Measurements from ENCODE around the gene MARVELD2. TPM values are rescaled to one million over a fixed set of nuclear protein-coding genes. Genes with fewer than 3 reads are reported as not detected.

MARVELD2 gene
- total RNA-seq, 3 donors from 2014 or later: 22.9 to 63.1 (median 48.0) TPM

GRCh38 chr5:69372394-69372793, 42.5 kb upstream of the MARVELD2 start:
- no peak for DNase-seq
- intact Hi-C loops (cut with DNase I, micrococcal nuclease): no loop called here
- H3K4me3 ChIP-seq: no peak overlapping the region
- no peak for ATAC-seq
- peaks cover 31% of the 10 kb centered on the region for H3K4me1 ChIP-seq (ENCODE audit: low read depth)
- no peaks in the 10 kb centered on the region for H3K9me3 ChIP-seq
- no peaks in the 10 kb centered on the region for H3K36me3 ChIP-seq (ENCODE audit: low read depth)
- TF ChIP-seq, protein P1, sequence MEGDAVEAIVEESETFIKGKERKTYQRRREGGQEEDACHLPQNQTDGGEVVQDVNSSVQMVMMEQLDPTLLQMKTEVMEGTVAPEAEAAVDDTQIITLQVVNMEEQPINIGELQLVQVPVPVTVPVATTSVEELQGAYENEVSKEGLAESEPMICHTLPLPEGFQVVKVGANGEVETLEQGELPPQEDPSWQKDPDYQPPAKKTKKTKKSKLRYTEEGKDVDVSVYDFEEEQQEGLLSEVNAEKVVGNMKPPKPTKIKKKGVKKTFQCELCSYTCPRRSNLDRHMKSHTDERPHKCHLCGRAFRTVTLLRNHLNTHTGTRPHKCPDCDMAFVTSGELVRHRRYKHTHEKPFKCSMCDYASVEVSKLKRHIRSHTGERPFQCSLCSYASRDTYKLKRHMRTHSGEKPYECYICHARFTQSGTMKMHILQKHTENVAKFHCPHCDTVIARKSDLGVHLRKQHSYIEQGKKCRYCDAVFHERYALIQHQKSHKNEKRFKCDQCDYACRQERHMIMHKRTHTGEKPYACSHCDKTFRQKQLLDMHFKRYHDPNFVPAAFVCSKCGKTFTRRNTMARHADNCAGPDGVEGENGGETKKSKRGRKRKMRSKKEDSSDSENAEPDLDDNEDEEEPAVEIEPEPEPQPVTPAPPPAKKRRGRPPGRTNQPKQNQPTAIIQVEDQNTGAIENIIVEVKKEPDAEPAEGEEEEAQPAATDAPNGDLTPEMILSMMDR (IDR thresholded peaks at IDR 0.05): no peak

- Histone ChIP-seq H3K36me3 (ENCODE audit: low read depth) (no peaks in the 10 kb centered on the region), H3K4me1 (ENCODE audit: low read depth) (peaks cover 18% of the 10 kb centered on the region), H3K9me3 (no peaks in the 10 kb centered on the region), H3K4me3 (no peak overlapping the region)
- TF ChIP-seq, protein P1 (IDR thresholded peaks at IDR 0.05): no peak
- DNase-seq: no peak
- intact Hi-C loops (cut with DNase I, micrococcal nuclease): no loop called here
- ATAC-seq: no peak
Measured at GRCh38 chr5:69374911-69375446, 39.9 kb upstream of the MARVELD2 start.

GRCh38 chr5:69378376-69378775, 36.5 kb upstream of the MARVELD2 start:
- TF ChIP-seq, protein P1 (IDR thresholded peaks at IDR 0.05): no peak
- H3K36me3 ChIP-seq (ENCODE audit: low read depth): no peaks in the 10 kb centered on the region
- no peak overlapping the region for H3K4me3 ChIP-seq
- intact Hi-C loops (cut with DNase I, micrococcal nuclease): no loop called here
- no peaks in the 10 kb centered on the region for H3K4me1 ChIP-seq (ENCODE audit: low read depth)
- DNase-seq: no peak
- no peak for ATAC-seq
- H3K9me3 ChIP-seq: no peaks in the 10 kb centered on the region

DNA sequence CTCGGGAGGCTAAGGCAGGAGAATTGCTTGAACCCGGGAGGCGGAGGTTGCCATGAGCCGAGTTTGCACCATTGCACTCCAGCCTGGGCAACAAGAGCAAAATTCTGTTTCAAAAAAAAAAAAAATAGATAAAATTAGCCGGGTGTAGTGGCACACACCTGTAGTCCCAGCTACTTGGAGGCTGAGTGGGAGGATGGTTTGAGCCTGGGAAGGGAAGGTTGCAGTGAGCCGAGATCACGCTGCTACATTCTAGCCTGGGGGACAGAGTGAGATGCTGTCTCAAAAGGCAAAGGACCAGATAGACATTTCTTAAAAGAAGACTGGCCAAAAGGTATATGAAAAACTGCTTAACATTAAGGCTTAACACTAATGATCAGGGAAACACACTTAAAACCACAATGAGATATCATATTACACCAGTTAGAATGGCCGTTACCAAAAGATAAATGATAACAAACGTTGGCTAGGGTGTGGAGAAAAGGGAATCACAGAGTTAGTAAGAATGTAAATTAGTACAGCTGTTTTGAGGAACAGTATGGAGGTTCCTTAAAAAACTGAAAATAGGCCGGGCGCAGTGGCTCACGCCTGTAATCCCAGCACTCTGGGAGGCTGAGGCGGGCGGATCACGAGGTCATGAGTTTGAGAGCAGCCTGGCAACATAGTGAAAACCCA, 10.1 kb upstream of the MARVELD2 start:
- Histone ChIP-seq H3K9me3 (no peaks in the 10 kb centered on the region), H3K36me3 (ENCODE audit: low read depth) (no peaks in the 10 kb centered on the region), H3K4me1 (ENCODE audit: low read depth) (no peaks in the 10 kb centered on the region), H3K4me3 (no peak overlapping the region)
- TF ChIP-seq, protein P1 (IDR thresholded peaks at IDR 0.05): no peak
- no peak for ATAC-seq
- no peak for DNase-seq
- intact Hi-C loops (cut with DNase I, micrococcal nuclease): no loop called here

GRCh38 chr5:69415584-69415958, 655 bp downstream of the MARVELD2 start:
- intact Hi-C loops (cut with DNase I, micrococcal nuclease): no loop called here
- Histone ChIP-seq H3K9me3 (no peaks in the 10 kb centered on the region), H3K4me3 (peak overlapping the region; percentile 54), H3K4me1 (ENCODE audit: low read depth) (no peaks in the 10 kb centered on the region), H3K36me3 (ENCODE audit: low read depth) (no peaks in the 10 kb centered on the region)
- peak; percentile 55 for ATAC-seq
- TF ChIP-seq, protein P1 (IDR thresholded peaks at IDR 0.05): no peak
- DNase-seq: peak; percentile 54 to 64 (median 62)
